Gastroesophageal sphincter (tissue), 3 donors: ENCODE data around the gene TPP1.

Experiments used
- CTCF ChIP-seq, 4 experiments: fragments of 200-600 bp in 2 of 4; fragments of 450-650 bp in 2 of 4; sonication (generic) in 1 of 4; IDR thresholded peaks; one replicate each; pipeline ENCODE4 v1.5.1; 2017 to 2019; ENCODE audit warnings: antibody characterized with exemption in 4 of 4, mild to moderate bottlenecking in 2 of 4, moderate library complexity in 2 of 4
- EP300 ChIP-seq: sonication (generic); formaldehyde crosslinking; IDR thresholded peaks from one replicate; pipeline ENCODE4 v1.6.1; 2017; ENCODE audit warnings: antibody characterized with exemption, mild to moderate bottlenecking
- POLR2A ChIP-seq, 2 donors: fragments of 450-650 bp; IDR thresholded peaks; one replicate each; pipeline ENCODE4 v1.6.1; 2017; ENCODE audit warnings: antibody characterized with exemption in 2 of 2, mild to moderate bottlenecking in 2 of 2, moderate library complexity in 1 of 2
- POLR2AphosphoS5 ChIP-seq: sonication (generic); formaldehyde crosslinking; IDR thresholded peaks from one replicate; pipeline ENCODE4 v1.6.1; 2017; ENCODE audit warnings: antibody characterized with exemption

- TF ChIP-seq POLR2AphosphoS5 (no peak), CTCF (IDR thresholded peaks at IDR 0.05) (no peak), POLR2A (IDR thresholded peaks at IDR 0.05) (no peak), EP300 (no peak)
Observed at GRCh38 chr11:6569706-6570105, 49.5 kb downstream of the TPP1 start.
